ENCODE measurements around the gene TAF1C. TPM values are rescaled to one million over a fixed set of nuclear protein-coding genes. Genes with fewer than 3 reads are reported as not detected.
"Not testable (repeated sequence)": the region's sequence is repeated elsewhere in the genome, so short reads cannot be mapped to it uniquely, and the experiment has no call there.

TAF1C gene
- total RNA-seq, 3 donors from 2014 or later: 29.5 to 52.7 (median 39.0) TPM

- no peaks in the 10 kb centered on the region for H3K36me3 ChIP-seq
- intact Hi-C loops (cut with DNase I; ENCODE audit: low total_unique reads): no loop called here
- DNase-seq (ENCODE audit: low spot score in 2 of 2): no peak
- H3K4me3 ChIP-seq: no peak overlapping the region
- H3K27me3 ChIP-seq: no peaks in the 10 kb centered on the region
- no peak overlapping the region for H3K27ac ChIP-seq
- H3K9me3 ChIP-seq: no peaks in the 10 kb centered on the region
- TF ChIP-seq, protein P1, sequence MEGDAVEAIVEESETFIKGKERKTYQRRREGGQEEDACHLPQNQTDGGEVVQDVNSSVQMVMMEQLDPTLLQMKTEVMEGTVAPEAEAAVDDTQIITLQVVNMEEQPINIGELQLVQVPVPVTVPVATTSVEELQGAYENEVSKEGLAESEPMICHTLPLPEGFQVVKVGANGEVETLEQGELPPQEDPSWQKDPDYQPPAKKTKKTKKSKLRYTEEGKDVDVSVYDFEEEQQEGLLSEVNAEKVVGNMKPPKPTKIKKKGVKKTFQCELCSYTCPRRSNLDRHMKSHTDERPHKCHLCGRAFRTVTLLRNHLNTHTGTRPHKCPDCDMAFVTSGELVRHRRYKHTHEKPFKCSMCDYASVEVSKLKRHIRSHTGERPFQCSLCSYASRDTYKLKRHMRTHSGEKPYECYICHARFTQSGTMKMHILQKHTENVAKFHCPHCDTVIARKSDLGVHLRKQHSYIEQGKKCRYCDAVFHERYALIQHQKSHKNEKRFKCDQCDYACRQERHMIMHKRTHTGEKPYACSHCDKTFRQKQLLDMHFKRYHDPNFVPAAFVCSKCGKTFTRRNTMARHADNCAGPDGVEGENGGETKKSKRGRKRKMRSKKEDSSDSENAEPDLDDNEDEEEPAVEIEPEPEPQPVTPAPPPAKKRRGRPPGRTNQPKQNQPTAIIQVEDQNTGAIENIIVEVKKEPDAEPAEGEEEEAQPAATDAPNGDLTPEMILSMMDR (IDR thresholded peaks at IDR 0.05): no peak
- no peak for TF ChIP-seq POLR2AphosphoS5 (IDR thresholded peaks at IDR 0.05)
- TF ChIP-seq POLR2A (IDR thresholded peaks at IDR 0.05): no peak
- H3K4me1 ChIP-seq: no peaks in the 10 kb centered on the region
Observed at GRCh38 chr16:84218956-84219355, 32.1 kb upstream of the TAF1C start.

- intact Hi-C loops (cut with DNase I; ENCODE audit: low total_unique reads): no loop called here
- no peaks in the 10 kb centered on the region for H3K9me3 ChIP-seq
- no peaks in the 10 kb centered on the region for H3K27me3 ChIP-seq
- H3K4me3 ChIP-seq: no peak overlapping the region
- DNase-seq (ENCODE audit: low spot score in 2 of 2): no peak
- no peaks in the 10 kb centered on the region for H3K4me1 ChIP-seq
- no peaks in the 10 kb centered on the region for H3K36me3 ChIP-seq
- TF ChIP-seq POLR2AphosphoS5 (IDR thresholded peaks at IDR 0.05): no peak
- TF ChIP-seq, protein P1 (IDR thresholded peaks at IDR 0.05): no peak
- no peak for TF ChIP-seq POLR2A (IDR thresholded peaks at IDR 0.05)
- H3K27ac ChIP-seq: no peak overlapping the region
Observed at GRCh38 chr16:84218176-84218823, 31.4 kb upstream of the TAF1C start.

GRCh38 chr16:84216144-84216543 lies 29.3 kb upstream of the TAF1C start:
- H3K36me3 ChIP-seq; H3K4me3 ChIP-seq; H3K27me3 ChIP-seq; intact Hi-C loops (cut with DNase I; ENCODE audit: low total_unique reads); H3K27ac ChIP-seq; DNase-seq (ENCODE audit: low spot score in 2 of 2); H3K4me1 ChIP-seq; H3K9me3 ChIP-seq: not testable (repeated sequence)

- H3K4me3 ChIP-seq: no peak overlapping the region
- H3K27me3 ChIP-seq: no peaks in the 10 kb centered on the region
- TF ChIP-seq, protein P1 (IDR thresholded peaks at IDR 0.05): no peak
- no peak for TF ChIP-seq POLR2A (IDR thresholded peaks at IDR 0.05)
- no peak for TF ChIP-seq POLR2AphosphoS5 (IDR thresholded peaks at IDR 0.05)
- DNase-seq (ENCODE audit: low spot score in 2 of 2): no peak
- H3K9me3 ChIP-seq: no peaks in the 10 kb centered on the region
- H3K36me3 ChIP-seq: no peaks in the 10 kb centered on the region
- H3K4me1 ChIP-seq: no peaks in the 10 kb centered on the region
- intact Hi-C loops (cut with DNase I; ENCODE audit: low total_unique reads): loop anchor here (2.0 kb wide), 1 partner anchor 57 kb away; no protein-coding TSS in a partner anchor
- no peak overlapping the region for H3K27ac ChIP-seq
Observed at GRCh38 chr16:84215531-84215930, 28.7 kb upstream of the TAF1C start.

- no peak for DNase-seq (ENCODE audit: low spot score in 2 of 2)
- Histone ChIP-seq H3K27me3 (no peaks in the 10 kb centered on the region), H3K9me3 (no peaks in the 10 kb centered on the region), H3K4me1 (no peaks in the 10 kb centered on the region), H3K36me3 (no peaks in the 10 kb centered on the region), H3K27ac (no peak overlapping the region), H3K4me3 (no peak overlapping the region)
- intact Hi-C loops (cut with DNase I; ENCODE audit: low total_unique reads): loop anchor here (2.0 kb wide), 1 partner anchor 56 kb away; no protein-coding TSS in a partner anchor
- TF ChIP-seq POLR2A (IDR thresholded peaks at IDR 0.05) (no peak), POLR2AphosphoS5 (IDR thresholded peaks at IDR 0.05) (no peak)
- TF ChIP-seq, protein P1 (IDR thresholded peaks at IDR 0.05): no peak
Observed at GRCh38 chr16:84214451-84215066, 27.7 kb upstream of the TAF1C start.
